GM13977 (cell line): ENCODE measurements around the gene SMYD3.

Source experiments
- DNase-seq: peaks from one replicate; pipeline ENCODE4 v3.0.0; 2012; ENCODE audit warnings: low spot score
- CTCF ChIP-seq: IDR thresholded peaks from 2 replicates; pipeline ENCODE4 v1.5.1; 2012; ENCODE audit warnings: mild to moderate bottlenecking, control low read depth; ENCODE audit not compliant: insufficient read depth; ENCODE audit errors: extremely low read depth, missing control alignments
- in situ Hi-C: fragments of 300-500 bp; cut with MboI; formaldehyde crosslinking; loops from one replicate; pipeline ENCODE4 v1.12.0; 2022; ENCODE audit warnings: low sequenced_read_pairs, low pct_unique_long_range_greater_than_20kb, mixed read lengths, inconsistent platforms; ENCODE audit not compliant: unreplicated experiment

Gene SMYD3

GRCh38 chr1:246417813-246418564, 89.1 kb downstream of the SMYD3 start:
- in situ Hi-C loops = no loop called here
- no peak for TF ChIP-seq CTCF
- DNase-seq = no peak

GRCh38 chr1:246417152-246417812, 89.8 kb downstream of the SMYD3 start:
- in situ Hi-C loops = no loop called here
- TF ChIP-seq CTCF = no peak
- DNase-seq = no peak

- TF ChIP-seq CTCF = no peak
- in situ Hi-C loops = no loop called here
- DNase-seq = no peak
Observed at GRCh38 chr1:246416261-246416660, 90.8 kb downstream of the SMYD3 start.

GRCh38 chr1:246415028-246415427, 92.1 kb downstream of the SMYD3 start:
- no peak for TF ChIP-seq CTCF
- DNase-seq = no peak
- in situ Hi-C loops = no loop called here

- DNase-seq = no peak
- no peak for TF ChIP-seq CTCF
- in situ Hi-C loops = no loop called here
Observed at GRCh38 chr1:246413430-246413829, 93.6 kb downstream of the SMYD3 start.

- DNase-seq = no peak
- in situ Hi-C loops = no loop called here
- no peak for TF ChIP-seq CTCF
Observed at GRCh38 chr1:246404078-246404477, 103.0 kb downstream of the SMYD3 start.
